GM19023 (cell line): Measurements from ENCODE around the gene CFAP74.
"Not testable (repeated sequence)": the region's sequence is repeated elsewhere in the genome, so short reads cannot be mapped to it uniquely, and the experiment has no call there.

Experiments used
- ATAC-seq: cut with Tn5 transposase; IDR thresholded peaks from one replicate; pipeline ENCODE4 v1.9.1; 2021; ENCODE audit warnings: mild to moderate bottlenecking, moderate library complexity; ENCODE audit not compliant: unreplicated experiment

CFAP74 gene

DNA sequence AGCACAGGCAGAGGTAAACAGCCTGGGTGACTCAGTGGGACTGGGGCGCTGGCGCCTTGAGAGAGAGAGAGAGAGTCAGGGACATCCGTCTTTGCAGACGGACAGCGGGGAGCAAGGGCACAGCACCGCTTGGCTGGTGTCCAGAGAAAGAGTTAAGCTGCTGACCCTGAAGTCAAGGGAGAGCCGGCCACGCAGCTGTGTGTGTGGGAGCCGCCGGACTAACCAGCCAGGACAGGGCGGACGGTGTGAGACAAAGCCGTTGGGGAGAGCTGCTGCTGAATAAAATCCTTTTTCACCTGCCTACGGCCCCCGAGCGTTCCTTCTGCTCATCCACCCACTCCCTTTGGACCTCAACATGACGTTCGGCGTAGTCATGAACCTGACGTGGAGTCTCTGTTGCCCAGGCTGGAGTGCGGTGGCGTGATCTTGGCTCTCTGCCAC, 14.5 kb downstream of the CFAP74 start:
- no peak for ATAC-seq

- no peak for ATAC-seq
Observed at GRCh38 chr1:1988061-1988945, 15.3 kb downstream of the CFAP74 start.

DNA sequence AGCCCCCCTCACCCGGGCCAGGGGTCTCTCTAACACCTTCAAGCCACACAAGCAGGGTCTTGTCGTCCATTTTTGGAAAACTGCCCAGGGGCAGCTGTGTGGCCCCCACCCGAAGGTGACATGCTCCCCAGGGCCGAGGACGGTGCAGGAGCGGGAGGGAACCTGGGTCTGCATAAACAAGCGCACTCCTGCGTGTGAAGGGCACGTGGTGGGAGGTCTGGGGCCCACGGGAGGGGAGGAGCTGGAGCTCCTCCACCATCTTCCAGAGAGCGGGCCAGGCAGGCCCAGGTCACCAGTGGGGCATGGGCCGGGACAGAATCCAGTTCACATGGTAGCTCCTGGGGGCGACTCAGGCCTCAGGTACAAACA, 16.5 kb downstream of the CFAP74 start:
- no peak for ATAC-seq

DNA sequence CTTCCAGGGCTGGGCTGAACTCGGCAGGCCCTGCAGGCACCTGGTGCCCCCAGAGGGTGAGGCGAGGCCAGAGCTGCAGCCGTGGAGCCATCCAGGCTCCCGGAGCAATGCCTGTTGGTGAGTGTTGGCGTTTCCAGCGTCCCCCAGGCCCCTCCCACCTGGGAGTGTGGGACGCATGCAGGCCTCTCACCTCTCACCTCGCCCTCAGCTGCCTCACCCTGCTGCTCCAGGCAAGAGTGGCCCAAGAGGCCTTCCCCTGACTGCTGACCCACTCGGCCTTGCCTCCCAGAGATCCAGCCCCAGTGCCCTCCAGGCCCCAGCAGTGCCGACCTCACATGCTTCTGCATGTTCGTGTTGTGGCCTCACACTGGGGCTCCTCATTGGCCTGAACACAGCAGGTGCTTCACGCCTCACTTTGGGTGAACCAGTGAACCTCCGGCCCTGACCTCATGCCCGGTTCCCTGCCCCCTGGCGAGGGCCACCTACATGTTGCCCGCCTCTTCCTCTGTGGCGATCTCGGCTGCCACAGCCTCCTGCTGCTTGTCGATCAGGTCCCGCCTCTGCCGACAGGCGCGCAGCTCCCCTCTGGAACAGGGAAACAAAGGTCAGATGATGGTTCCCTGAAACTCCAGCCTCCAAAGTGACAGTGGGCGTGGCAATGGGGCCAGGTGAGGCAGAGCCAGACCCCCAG, 17.0 kb downstream of the CFAP74 start:
- no peak for ATAC-seq

GRCh38 chr1:1985375-1986050, 18.1 kb downstream of the CFAP74 start:
- ATAC-seq: no peak

- no peak for ATAC-seq
Observed at GRCh38 chr1:1984560-1985070, 19.0 kb downstream of the CFAP74 start.

DNA sequence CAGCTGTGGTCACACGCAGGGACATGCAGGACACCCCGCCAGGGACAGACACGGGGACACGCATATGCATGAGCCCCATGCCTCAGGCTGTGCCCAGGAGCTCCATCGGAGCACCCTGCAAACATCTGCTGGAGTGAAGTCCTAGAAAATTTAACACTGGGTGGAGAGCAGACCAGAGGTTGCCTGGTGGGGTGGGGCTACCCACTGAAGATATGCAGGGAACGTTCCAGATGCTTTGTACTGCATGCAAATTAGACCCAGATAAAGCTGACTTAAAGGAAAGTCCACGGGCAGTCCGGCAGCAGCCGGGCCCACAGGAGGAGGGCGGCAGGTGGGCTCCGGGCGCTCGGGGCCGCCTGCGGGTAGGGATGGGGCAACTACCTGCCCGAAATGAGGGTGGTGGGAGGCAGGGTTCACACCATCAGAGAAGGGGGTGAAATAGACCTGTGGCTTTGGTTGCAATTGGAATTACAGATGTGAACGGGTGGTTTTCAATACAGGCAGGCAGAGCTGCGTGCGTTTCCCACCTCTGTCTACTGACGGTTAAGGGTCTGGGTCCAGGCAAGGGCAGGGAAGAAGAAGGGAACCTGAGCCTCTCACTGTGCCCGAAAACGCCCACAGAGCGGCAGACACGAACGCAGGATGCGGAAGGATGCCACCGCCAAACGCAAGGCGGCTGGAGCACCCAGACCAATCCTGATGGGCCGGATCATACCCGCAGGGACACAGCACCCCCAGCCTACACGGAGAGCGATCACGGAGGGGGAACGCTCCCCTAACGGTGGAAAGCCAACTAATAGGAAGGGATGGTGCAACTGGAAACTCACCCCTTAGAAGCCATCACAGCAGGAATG, 21.0 kb downstream of the CFAP74 start:
- ATAC-seq: no peak

GRCh38 chr1:1981631-1982327, 21.8 kb downstream of the CFAP74 start:
- ATAC-seq: not testable (repeated sequence)

DNA sequence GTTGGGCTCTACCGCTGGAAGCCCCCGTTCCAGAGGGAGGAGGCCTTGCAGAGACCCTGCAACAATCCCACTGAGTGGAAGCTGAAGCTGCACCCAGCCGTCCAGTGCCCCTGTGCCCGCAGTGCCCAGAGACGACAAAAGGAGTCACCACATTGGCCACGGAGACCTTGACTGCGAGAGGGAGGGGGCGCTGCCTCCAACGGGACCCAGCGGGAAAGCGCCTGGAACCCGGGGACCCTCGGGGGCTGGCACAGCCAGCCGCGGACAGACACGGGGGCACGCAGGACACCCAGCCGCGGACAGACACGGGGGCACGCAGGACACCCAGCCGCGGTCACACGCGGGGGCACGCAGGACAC, 22.5 kb downstream of the CFAP74 start:
- ATAC-seq: no peak

DNA sequence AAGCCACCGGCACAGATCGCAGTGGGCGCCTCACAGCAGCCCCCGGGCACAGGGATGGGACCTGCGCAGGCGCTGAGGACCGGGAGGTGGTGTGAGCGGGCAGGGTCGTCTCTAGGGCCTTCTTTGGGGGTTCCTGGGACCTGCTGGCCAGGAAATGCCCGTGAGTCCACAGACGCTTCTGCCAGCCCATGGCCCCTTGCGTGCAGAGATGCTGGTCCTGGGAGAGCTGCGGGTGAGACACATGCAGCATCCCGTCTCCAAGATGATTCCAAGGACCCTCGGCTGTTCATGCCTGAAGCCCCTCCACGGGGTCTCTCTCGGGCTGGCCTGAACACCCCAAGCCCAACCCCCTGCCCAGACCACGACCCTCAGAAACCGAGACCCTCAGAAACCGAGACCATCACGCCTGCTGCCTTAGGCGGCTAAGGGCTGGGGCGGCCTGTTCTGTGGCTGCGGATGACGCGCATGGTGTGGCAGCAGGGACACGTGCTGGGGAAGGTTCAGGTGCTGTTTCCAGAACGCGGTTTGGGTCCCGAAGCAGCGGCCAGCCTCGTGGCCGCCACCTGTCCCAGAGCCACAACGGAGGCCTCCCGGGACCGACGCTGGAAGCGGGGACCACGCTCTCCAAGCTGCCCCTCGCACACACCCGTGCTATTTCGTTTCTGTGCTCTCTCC, 23.0 kb downstream of the CFAP74 start:
- ATAC-seq: no peak

GRCh38 chr1:1979482-1980165, 24.0 kb downstream of the CFAP74 start:
- no peak for ATAC-seq

DNA sequence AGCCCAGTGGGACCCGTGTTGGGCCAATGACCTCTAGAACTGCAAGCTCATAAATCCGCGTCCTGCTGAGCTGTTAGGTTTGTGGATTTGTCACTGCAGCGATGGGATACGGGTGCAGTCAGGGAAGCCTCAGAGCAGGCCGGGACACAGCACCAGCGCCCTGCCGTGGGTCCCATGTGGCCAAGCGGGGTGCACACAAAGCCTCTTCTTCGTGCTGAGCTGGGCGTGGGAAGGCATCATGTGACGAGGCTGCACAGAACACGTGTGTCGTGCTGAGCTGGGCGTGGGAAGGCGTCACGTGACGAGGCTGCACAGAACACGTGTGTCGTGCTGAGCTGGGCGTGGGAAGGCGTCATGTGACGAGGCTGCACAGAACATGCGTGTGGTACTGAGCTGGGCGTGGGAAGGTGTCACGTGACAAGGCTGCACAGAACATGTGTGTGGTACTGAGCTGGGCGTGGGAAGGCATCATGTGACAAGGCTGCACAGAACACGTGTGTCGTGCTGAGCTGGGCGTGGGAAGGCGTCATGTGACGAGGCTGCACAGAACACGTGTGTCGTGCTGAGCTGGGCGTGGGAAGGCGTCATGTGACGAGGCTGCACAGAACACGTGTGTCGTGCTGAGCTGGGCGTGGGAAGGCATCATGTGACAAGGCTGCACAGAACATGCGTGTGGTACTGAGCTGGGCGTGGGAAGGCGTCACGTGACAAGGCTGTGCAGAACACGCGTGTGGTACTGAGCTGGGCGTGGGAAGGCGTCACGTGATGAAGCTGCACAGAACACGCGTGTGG, 24.7 kb downstream of the CFAP74 start:
- not testable (repeated sequence) for ATAC-seq

GRCh38 chr1:1978108-1978507, 25.5 kb downstream of the CFAP74 start:
- no peak for ATAC-seq

DNA sequence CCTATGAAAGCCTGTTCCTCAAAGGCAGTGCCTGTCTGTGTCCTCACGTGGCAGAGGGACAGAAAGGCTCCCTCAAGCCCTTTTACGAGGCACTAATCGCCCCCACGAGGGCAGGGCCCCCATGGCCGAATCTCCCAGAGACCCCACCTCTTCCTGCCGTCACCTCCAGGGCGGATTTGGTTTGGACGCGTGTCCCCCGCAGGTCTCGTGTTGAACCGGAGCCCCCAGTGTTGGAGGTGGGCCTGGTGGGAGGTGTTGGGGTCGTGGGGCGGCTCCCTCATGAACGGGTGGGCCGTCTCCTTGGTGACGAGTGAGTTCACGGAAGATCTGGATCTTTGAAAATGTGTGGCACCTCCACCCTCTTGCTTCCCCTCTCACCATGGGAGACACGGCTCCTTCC, 27.6 kb downstream of the CFAP74 start:
- no peak for ATAC-seq

- no peak for ATAC-seq
Observed at GRCh38 chr1:1975535-1975934, 28.1 kb downstream of the CFAP74 start.

DNA sequence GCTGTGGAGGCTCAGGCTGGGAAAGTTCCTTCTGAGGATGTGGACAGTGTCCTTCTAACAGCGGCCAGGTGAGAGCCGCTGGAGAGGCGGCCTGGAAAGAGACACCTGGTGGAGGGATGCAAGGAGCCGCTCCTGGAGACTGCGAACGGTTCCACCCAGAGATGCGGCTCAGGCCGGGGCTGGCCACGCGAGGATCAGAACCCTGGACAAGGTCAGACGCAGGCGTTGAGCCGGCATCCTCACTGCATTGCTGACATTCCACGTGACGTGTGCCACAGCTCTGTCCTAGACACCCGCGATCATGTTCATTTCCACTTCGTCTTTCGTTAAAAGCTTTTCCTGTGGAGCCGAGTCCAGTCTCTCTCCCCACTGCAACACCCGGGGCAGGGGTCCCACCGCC, 28.8 kb downstream of the CFAP74 start:
- no peak for ATAC-seq

DNA sequence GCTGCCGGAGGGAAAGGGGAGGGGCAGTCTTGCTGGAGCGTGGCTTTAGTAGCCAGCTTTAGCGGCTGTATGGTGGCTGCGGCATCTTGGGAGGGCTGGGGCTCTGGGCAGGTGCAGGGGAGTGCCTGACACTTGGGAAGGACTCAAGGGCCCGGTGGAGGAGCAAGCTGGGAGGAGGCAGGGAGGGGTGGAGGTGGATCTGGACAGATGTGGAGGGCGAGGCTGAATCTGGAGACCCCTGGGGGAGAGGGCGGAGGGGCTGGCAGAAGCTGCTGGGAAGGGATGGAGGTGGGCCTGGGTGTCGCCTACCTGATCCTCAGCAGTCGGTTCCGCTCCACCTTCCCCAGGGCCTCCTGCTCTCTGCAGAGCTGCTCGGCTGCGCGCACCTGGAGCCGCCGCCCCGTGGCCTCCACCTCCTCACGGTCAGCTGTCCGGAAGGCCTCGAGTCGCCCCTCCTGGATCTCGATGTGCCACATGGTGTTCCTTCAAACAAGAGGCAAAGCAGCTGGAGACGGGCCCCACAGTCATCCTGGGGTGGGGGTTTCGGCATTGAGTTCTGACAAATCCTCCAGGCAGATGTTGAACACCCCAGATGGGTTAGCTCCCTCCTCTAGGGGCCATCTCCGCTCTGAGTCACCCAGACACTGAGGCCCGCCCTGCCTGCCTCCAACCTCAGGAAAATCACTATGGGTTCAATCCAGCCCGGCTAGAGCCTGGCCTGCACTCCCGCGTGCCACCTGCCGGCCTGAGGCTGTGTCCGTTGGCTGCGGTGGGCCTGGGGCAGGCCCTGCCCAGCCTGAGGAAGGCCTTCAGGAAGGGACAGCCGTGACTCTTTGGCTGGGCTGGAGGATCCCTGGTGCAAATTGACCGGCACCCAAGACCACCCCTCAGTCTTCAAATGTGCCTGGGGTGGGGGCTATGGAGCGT, 29.6 kb downstream of the CFAP74 start:
- no peak for ATAC-seq
